ENCODE data around the gene MOGAT2. TPM values are rescaled to one million over a fixed set of nuclear protein-coding genes. Genes with fewer than 3 reads are reported as not detected.

The MOGAT2 gene
- total RNA-seq = not detected in 2 replicates

DNA sequence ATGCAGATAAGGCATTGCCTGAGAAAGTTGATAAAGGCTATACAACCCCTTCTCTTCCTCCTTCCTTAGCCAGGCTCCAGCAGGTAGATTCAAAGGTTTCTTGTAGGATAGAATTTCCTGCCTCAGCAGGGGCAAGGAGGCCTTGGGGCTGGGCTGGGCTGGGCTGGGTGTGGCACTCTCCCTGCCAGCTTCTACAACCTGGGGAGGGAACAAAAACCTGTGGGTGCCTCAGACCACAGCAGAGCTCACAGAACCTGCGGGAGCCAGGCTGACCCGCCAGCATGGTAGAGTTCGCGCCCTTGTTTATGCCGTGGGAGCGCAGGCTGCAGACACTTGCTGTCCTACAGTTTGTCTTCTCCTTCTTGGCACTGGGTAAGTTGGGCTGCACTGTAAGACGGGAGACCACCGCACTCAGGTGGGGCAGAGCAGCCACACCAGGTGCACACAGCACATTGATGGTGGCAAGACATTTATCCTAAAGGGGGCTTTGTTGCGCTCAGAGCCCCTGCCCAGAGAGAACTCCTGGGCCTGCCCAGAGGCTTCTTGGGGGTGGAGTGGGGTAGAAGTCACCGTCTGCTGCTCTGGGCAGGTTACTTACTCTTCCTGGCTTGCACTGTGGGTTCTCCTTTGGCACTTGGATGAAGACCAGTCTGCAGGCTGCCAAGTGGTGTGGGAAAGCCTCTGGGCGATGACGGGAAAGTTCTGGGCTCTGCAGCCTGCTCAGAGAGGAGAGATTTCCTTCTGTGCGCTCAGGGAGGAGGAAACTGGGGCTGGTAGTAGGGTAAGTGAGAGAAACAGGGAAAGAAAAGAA lies at the start of gene MOGAT2:
Gene MOGAT2 (plus strand): TSS at position 231 of the 811 bp plus-strand sequence. CDS start 51 bp downstream, at position 282.

DNA sequence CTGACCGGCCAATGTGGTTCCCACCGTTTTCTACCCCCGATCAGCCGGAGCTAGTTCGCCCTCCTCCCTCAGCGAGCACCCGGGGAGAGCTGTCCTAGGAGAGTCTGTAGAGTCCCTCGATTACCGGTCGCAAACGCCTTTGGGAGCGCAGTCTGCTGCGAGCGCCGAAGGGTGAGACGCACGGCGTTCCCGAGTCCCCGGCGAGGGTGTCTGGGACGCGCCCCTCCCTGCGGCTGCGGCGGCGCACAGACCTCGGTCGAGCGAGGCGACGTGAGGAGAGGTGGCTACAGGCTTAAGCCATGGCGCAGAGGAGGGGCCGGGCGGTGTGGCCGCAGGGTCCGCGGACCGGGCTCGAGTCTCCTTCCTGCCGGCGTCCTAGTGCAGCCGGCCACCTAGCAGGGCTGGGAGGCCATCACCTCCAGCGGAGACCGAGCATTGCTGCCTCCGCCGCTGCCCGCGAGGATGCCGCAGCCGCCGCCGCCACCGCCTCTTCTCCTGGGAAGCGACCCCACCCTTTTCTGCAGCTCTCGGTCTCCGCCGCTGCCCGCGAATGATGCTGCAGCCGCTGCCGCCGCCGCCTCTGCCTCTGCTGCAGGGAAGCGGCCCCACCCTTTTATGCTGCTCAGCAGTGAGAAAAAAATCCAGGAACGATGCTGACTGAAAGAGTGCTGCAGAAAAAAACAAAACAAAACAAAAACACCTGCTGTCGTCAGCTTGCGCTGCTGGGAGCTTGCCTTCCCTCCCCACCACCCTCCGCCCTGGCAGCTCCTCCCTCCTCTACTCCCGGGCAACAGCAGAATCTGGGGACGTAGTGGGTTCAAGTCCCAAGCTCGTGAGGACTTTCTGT lies 49.0 kb upstream of the MOGAT2 start, which contains the start of gene MAP6:
Gene MAP6 (minus strand): TSS at position 588 of the 847 bp plus-strand sequence. CDS start 669 bp downstream, outside the sequence.

DNA sequence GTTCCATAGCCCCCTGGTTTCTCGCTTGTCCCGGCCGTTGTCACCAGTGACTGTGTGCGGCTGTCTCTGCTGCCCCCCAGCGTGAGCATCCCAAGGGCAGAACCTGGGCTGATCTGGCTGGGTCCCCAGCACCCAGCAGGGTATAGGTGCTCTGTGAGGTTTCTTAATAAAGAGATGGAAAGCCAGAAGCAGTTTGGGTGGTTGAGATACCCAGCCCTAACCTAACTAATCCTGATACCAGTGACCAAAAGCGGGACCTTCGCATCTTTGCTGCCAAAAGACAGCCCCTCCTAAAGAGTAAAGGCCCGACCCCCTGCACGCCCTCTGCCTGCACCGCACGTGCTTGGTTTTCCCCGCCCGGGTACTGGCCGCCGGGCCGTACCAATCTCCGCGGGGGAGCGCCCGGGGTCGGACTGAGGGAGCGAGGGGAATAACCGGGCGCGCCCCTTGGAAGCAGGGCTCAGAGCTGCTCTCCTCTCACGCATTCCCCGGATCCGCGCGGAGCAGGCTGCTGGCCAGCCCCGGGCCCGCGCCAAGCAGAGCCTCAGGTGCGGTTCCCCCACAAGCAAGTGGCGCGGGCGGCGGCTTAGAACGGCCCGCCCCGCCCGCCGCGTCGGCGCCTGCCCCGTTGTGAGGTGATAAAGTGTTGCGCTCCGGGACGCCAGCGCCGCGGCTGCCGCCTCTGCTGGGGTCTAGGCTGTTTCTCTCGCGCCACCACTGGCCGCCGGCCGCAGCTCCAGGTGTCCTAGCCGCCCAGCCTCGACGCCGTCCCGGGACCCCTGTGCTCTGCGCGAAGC lies 50.7 kb downstream of the MOGAT2 start, which contains the start of gene DGAT2:
Gene DGAT2 (plus strand): TSS at position 667 of the 797 bp plus-strand sequence. CDS start 214 bp downstream, outside the sequence.

Other genes starting within 250 kb of the MOGAT2 start
- 0.93 and 3.5 TPM in 2 replicates for gene GDPD5, start 191.9 kb upstream of the MOGAT2 start, total RNA-seq
- 340 and 400 TPM in 2 replicates for gene SERPINH1, start 155.6 kb upstream of the MOGAT2 start, total RNA-seq
- gene MAP6, start 48.8 kb upstream of the MOGAT2 start, total RNA-seq = 0.37 and 0.49 TPM in 2 replicates
- gene DGAT2, start 50.9 kb downstream of the MOGAT2 start, total RNA-seq = 14.7 and 19.0 TPM in 2 replicates
- gene UVRAG, start 97.4 kb downstream of the MOGAT2 start, total RNA-seq = 7.5 and 8.6 TPM in 2 replicates